ENCODE results near the gene CNOT6L. TPM values are rescaled to one million over a fixed set of nuclear protein-coding genes. Genes with fewer than 3 reads are reported as not detected.
A peak's percentile ranks its signal among the peaks of the same experiment; 100 is the strongest.

The CNOT6L gene
- total RNA-seq, 1 experiment from 2014 or later, result 31.9 TPM

DNA sequence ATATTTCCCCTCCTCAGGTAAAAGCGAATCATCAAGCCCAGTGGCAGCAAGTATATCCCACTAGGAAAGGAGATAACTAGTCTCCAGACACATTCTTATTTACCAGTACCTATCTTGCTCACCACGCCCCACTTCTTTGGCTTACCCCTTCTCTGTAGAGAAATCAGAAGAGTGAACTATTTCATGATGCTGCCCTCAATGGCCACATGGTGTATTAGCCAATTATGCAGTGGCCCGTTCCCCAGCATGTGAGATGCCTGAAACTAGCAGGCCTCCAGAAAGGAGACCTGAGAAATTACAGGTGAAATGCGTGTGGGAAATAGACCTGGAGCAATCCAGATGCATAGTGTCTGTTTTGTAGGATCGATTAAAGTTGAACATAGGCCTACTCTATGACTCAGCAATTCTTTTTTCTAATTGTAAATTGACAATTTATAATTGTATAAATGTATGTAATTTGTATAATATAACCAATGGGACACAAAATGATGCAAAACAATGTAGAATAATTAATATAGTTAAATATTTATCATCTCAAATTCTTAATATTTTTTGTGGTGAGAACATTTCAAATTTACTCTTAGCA, 126.2 kb downstream of the CNOT6L start:
- no peak overlapping the region for H3K4me3 ChIP-seq
- DNase-seq, result no peak
- no peaks in the 10 kb centered on the region for H3K9me3 ChIP-seq (replicated peaks)
- no peak overlapping the region for H3K27ac ChIP-seq
- no peaks in the 10 kb centered on the region for H3K36me3 ChIP-seq
- H3K4me1 ChIP-seq, result peaks cover 23% of the 10 kb centered on the region
- H3K27me3 ChIP-seq, result no peaks in the 10 kb centered on the region

DNA sequence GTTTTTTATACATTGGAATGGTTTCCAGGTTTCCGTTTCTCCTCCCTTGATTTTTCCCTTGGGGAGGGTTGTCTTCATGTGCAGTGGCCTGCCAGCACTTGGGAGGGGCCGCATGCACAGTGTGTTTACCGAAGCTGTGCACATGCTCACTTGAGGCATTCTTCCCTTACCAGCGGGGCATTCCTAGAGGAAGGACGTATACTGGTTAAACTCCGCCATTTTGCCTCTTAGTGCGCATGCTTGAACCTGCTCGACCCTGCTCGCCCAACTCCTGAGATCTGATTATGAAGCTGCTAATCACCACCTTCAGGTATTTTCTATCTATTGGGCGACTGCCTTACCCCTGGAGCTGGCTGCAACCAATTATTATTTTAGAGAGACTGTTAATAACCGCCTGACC, 137.4 kb downstream of the CNOT6L start:
- Histone ChIP-seq H3K27me3 (no peaks in the 10 kb centered on the region), H3K4me3 (no peak overlapping the region), H3K9me3 (replicated peaks) (peaks cover 3% of the 10 kb centered on the region; the same call in 1 of the 2 replicates), H3K27ac (no peak overlapping the region), H3K36me3 (no peaks in the 10 kb centered on the region), H3K4me1 (no peaks in the 10 kb centered on the region)
- no peak for DNase-seq

DNA sequence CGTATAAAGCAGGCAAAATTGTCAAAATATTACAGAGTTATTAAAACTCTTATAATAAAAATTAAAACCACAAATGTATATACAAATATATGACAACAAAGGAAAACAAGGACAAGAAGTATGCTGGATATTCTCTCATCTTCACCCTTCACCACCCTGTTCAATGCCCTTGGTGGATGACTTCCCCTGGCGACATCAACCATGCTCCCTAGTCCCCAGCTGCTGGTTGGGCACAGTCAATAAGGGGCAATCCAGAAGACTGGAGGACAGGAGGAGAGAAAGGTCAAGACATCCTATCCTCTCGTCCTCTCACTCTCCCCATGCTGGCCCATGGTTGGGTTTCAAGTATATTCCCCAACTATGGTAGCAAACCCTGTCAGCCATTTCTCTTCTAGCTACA, 142.3 kb downstream of the CNOT6L start:
- Histone ChIP-seq H3K36me3 (no peaks in the 10 kb centered on the region), H3K27me3 (no peaks in the 10 kb centered on the region), H3K9me3 (replicated peaks) (no peaks in the 10 kb centered on the region), H3K4me1 (no peaks in the 10 kb centered on the region), H3K4me3 (no peak overlapping the region), H3K27ac (no peak overlapping the region)
- DNase-seq, result no peak

DNA sequence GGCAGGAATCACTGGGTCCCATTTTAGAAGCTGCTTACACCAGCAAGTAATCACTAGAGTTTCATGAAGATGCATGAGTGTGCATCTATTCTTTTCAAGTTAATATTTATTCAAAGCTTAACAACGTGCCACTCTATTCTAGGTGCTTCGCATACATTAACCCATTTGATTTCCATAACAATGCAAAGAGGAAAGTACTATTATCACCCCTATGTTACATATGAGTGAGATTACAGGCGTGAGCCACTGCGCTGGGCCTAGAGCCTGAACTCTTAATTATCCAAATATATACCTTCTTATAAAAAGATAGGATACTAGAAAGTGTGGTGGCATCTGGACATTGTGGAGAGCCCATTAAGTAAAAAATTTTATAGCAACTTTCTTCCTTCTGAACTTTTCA, 148.1 kb downstream of the CNOT6L start:
- Histone ChIP-seq H3K9me3 (replicated peaks) (no peaks in the 10 kb centered on the region), H3K27ac (no peak overlapping the region), H3K4me3 (no peak overlapping the region), H3K4me1 (no peaks in the 10 kb centered on the region), H3K27me3 (no peaks in the 10 kb centered on the region), H3K36me3 (no peaks in the 10 kb centered on the region)
- DNase-seq, result no peak

DNA sequence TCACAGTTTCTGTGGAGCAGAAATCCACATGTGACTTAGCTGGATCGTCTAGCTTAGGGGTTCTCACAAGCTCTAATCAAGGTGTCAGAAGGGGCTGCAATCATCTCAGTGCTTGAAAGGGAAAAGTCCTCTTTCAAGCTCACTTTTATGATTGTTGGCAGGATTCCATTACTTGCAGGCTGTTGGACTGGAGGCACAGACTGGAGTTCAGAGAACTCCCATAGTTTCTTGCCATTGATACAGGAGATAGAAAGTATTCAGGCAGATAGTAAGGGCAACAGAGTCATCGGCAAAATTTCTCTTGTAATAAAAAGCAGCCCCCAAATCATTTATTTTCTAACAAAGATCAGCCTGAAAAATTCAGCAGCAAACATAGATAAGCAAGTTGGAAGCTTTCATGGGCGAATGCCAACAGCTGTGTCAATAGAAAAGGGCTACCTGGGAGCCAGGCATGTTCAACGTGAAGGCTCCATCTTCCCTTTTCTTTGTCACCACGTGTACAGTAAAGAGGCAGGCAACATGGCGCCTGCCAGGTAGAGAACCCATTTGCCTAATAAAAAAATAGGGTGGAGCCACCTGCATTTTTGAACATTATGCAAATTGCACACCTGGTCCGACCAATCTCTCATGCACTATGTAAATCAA, 149.1 kb downstream of the CNOT6L start:
- Histone ChIP-seq H3K4me3 (no peak overlapping the region), H3K27me3 (no peaks in the 10 kb centered on the region), H3K9me3 (replicated peaks) (no peaks in the 10 kb centered on the region), H3K4me1 (no peaks in the 10 kb centered on the region), H3K36me3 (no peaks in the 10 kb centered on the region), H3K27ac (no peak overlapping the region)
- peak in 1 of 2 experiments; percentile 13 for DNase-seq

DNA sequence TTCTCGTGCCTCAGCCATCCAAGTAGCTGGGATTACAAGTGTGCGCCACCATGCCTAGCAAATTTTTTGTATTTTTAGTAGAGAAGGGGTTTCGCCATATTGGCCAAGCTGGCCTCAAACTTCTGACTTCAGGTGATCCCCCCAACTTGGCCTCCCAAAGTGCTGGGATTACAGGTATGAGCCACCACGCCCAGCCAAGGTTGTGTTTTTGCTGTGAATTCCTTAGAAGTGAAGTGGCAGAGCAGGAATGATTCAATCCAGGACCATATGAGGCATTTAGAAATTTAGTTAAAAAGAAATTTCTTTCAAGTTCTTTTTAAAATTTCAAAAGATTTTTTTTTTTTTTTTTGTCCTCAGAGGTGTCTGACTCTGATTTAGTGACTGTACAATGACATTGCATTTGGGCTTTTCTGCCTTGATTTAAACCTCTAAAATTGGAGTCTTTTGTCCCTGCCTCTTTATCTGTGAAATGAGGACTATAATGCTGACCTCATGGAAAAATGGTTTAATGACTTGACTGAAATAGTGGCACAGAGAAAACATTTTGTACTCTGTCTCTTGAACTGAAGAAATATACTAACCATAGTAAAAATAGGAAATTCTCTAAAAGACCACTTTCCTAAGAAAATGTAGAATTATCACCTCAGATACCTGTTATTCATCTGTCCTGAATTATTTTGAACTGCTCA, 153.6 kb downstream of the CNOT6L start:
- H3K27ac ChIP-seq, result no peak overlapping the region

More for the DNA sequence above, 153.6 kb downstream of the CNOT6L start:
- no peaks in the 10 kb centered on the region for H3K27me3 ChIP-seq
- DNase-seq, result no peak
- no peaks in the 10 kb centered on the region for H3K4me1 ChIP-seq
- H3K9me3 ChIP-seq (replicated peaks), result no peaks in the 10 kb centered on the region
- no peaks in the 10 kb centered on the region for H3K36me3 ChIP-seq
- no peak overlapping the region for H3K4me3 ChIP-seq

Other genes with a start within 250 kb of the CNOT6L start
- gene CXCL13, start 213.5 kb downstream of the CNOT6L start, total RNA-seq (2014; rRNA removed; shearing (Covaris generic)), result not detected in 2 replicates
- gene MRPL1, start 43.5 kb upstream of the CNOT6L start, total RNA-seq (2014; rRNA removed; shearing (Covaris generic)), result 58.5 and 59.6 TPM in 2 replicates
- gene FRAS1, start 238.0 kb upstream of the CNOT6L start, total RNA-seq (2014; rRNA removed; shearing (Covaris generic)), result 32.8 and 33.2 TPM in 2 replicates

Data from SJCRH30 (cell line).